PFSK-1 (cell line): ENCODE measurements around the gene KCTD11.

ENCODE experiments used
- FOXP2 ChIP-seq: optimal IDR thresholded peaks from 2 replicates; pipeline ENCODE3; 2011; ENCODE audit warnings: borderline replicate concordance, control low read depth, inconsistent platforms; ENCODE audit not compliant: insufficient read depth; ENCODE audit errors: extremely low read length, extremely low read depth
- POLR2AphosphoS5 ChIP-seq: IDR thresholded peaks from 2 replicates; pipeline ENCODE4 v1.6.1; 2012; ENCODE audit warnings: low read depth, mild to moderate bottlenecking, control low read depth, low read length, moderate library complexity
- REST ChIP-seq, 2 experiments: IDR thresholded peaks; 2 replicates each; pipeline versions ENCODE4 v1.6.1 to v1.8.0; 2011 to 2012; ENCODE audit warnings: low read depth in 2 of 2, low read length in 2 of 2, control low read depth in 1 of 2, inconsistent platforms in 1 of 2, mild to moderate bottlenecking in 1 of 2, moderate library complexity in 1 of 2; ENCODE audit not compliant: insufficient read depth in 1 of 2
- SIN3A ChIP-seq: IDR thresholded peaks from 2 replicates; pipeline ENCODE4 v1.6.1; 2012; ENCODE audit warnings: mild to moderate bottlenecking, low read length, moderate library complexity, borderline replicate concordance; ENCODE audit not compliant: insufficient read depth
- TAF1 ChIP-seq: IDR thresholded peaks from 2 replicates; pipeline ENCODE4 v1.6.1; 2012; ENCODE audit warnings: low read length, control low read depth, borderline replicate concordance; ENCODE audit not compliant: insufficient read depth

GRCh38 chr17:7322520-7323194 lies 29.3 kb upstream of the KCTD11 start:
- TF ChIP-seq REST (IDR thresholded peaks at IDR 0.05; ENCODE audit: insufficient read depth in 1 of 2, low read depth in 2 of 2, low read length in 2 of 2) (no peak), POLR2AphosphoS5 (no peak), TAF1 (no peak), FOXP2 (no peak), SIN3A (no peak)
